PC-3 (cell line): Measurements from ENCODE around the gene MID1. TPM values are rescaled to one million over a fixed set of nuclear protein-coding genes. Genes with fewer than 3 reads are reported as not detected.

ENCODE experiments used
- ATAC-seq: fragments of 200-7000 bp; cut with Tn5 transposase; 2 replicates; pipeline ENCODE4 v1.9.1; 2020; ENCODE audit warnings: mild to moderate bottlenecking, moderate library complexity
- BruUV-seq: library from RNA; stranded (reverse); fragments of 400-500 nt; replicated peaks from 2 replicates; lab custom pipeline; 2021; lab: Mats Ljungman, UMichigan
- CTCF ChIA-PET: fragments of 300-600 bp; sonication (Branson Sonifier 250); formaldehyde crosslinking; loops from one replicate; lab custom pipeline; 2022; ENCODE audit warnings: antibody characterized with exemption; lab: Charles Lee
- POLR2A ChIA-PET: fragments of 300-600 bp; sonication (Branson Sonifier 250); formaldehyde crosslinking; loops from one replicate; lab custom pipeline; 2022; ENCODE audit warnings: antibody characterized with exemption; ENCODE audit not compliant: unreplicated experiment; lab: Charles Lee
- DNase-seq: peaks from one replicate; pipeline ENCODE4 v3.0.0-alpha.2; 2015
- H2AFZ ChIP-seq: fragments of 300-600 bp; sonication (generic); 2 replicates; pipeline ENCODE4 v1.6.0; 2016; ENCODE audit warnings: antibody characterized with exemption, low read length
- H3F3A ChIP-seq: fragments of 300-600 bp; sonication (generic); one replicate; pipeline ENCODE4 v1.6.0; 2017; ENCODE audit warnings: antibody characterized with exemption, low read length, control low read depth, mild to moderate bottlenecking; ENCODE audit not compliant: unreplicated experiment
- H3K27ac ChIP-seq: fragments of 300-600 bp; sonication (generic); 2 replicates; pipeline ENCODE4 v1.5.1; 2016; ENCODE audit warnings: mild to moderate bottlenecking, low read length
- H3K27me3 ChIP-seq: fragments of 300-600 bp; sonication (generic); 2 replicates; pipeline ENCODE4 v1.6.1; 2016; ENCODE audit warnings: low read length, mixed read lengths
- H3K36me3 ChIP-seq: fragments of 300-600 bp; sonication (generic); 2 replicates; pipeline ENCODE4 v1.6.1; 2016; ENCODE audit warnings: low read depth, mixed run types, low read length, mixed read lengths
- H3K4me1 ChIP-seq: fragments of 300-600 bp; sonication (generic); 2 replicates; pipeline ENCODE4 v1.5.1; 2016; ENCODE audit warnings: low read length; ENCODE audit not compliant: insufficient read depth
- H3K4me2 ChIP-seq: fragments of 300-600 bp; sonication (generic); 2 replicates; pipeline ENCODE4 v1.6.0; 2016; ENCODE audit warnings: low read length
- H3K4me3 ChIP-seq: fragments of 300-600 bp; sonication (generic); 2 replicates; pipeline ENCODE4 v1.5.1; 2016; ENCODE audit warnings: mild to moderate bottlenecking, low read length, mixed read lengths
- H3K79me2 ChIP-seq: fragments of 300-600 bp; sonication (generic); 2 replicates; pipeline ENCODE4 v1.6.1; 2017; ENCODE audit warnings: low read length, mixed read lengths
- H3K9ac ChIP-seq: fragments of 300-600 bp; sonication (generic); 2 replicates; pipeline ENCODE4 v1.6.0; 2016; ENCODE audit warnings: mild to moderate bottlenecking, low read length
- H3K9me2 ChIP-seq: fragments of 300-600 bp; sonication (generic); replicated peaks from 2 replicates; pipeline ENCODE4 v1.6.1; 2016; ENCODE audit warnings: mixed run types, low read length, mixed read lengths
- H3K9me3 ChIP-seq: fragments of 300-600 bp; sonication (generic); 2 replicates; pipeline ENCODE4 v1.6.1; 2016; ENCODE audit warnings: low read length, mixed read lengths
- H4K20me1 ChIP-seq: fragments of 300-600 bp; sonication (generic); 2 replicates; pipeline ENCODE4 v1.6.1; 2016; ENCODE audit warnings: low read length, mixed read lengths
- EZH2 ChIP-seq: fragments of 300-600 bp; sonication (generic); IDR thresholded peaks from one replicate; pipeline ENCODE4 v1.6.1; 2017; ENCODE audit warnings: antibody characterized with exemption, mild to moderate bottlenecking, low read length; ENCODE audit not compliant: unreplicated experiment
- EZH2phosphoT487 ChIP-seq: fragments of 300-600 bp; sonication (generic); IDR thresholded peaks from 2 replicates; pipeline ENCODE4 v1.6.1; 2018; ENCODE audit warnings: mild to moderate bottlenecking, antibody characterized with exemption, low read length, borderline replicate concordance
- intact Hi-C: fragments of 100-400 bp; cut with micrococcal nuclease; formaldehyde crosslinking; loops from 2 replicates; pipeline ENCODE4 v1.9.0; 2023
- total RNA-seq: library from RNA; depleted of rRNA; stranded (reverse); fragments of >200 nt; gene quantifications from 2 replicates; pipeline ENCODE4 v1.2.3, GENCODE V29; 2014
- TF ChIP-seq, protein P1 (sequence below): fragments of 300-600 bp; sonication (generic); conservative IDR thresholded peaks from 2 replicates; pipeline ENCODE4 v1.5.1; 2017; ENCODE audit warnings: antibody characterized with exemption, low read depth, mild to moderate bottlenecking, low read length

Gene MID1
- total RNA-seq, 1 experiment from 2014 or later: 21.9 TPM

DNA sequence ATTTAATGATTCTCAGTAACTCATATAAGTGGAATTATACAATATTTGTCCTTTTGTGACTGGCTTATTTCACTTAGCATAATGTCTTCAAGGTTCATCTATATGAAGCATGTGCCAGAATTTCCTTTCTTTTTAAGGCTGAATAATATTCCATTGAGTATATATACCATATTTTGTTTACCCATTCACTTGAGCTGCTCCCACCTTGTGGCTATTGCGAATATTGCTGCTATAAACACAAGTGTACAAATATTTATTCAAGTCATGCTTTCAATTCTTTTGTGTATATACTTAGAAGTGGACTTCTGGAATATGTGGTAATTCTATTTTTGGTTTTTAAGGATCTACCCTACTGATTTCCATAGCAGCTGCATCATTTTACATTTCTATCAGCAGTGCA is 219.1 kb downstream of the MID1 start:
- no peak overlapping the region for H3K4me3 ChIP-seq
- H3K9ac ChIP-seq: no peak overlapping the region
- BruUV-seq: no TSS peak
- no peak overlapping the region for H3K4me2 ChIP-seq
- TF ChIP-seq EZH2: no peak
- TF ChIP-seq EZH2phosphoT487: no peak
- TF ChIP-seq, protein P1, sequence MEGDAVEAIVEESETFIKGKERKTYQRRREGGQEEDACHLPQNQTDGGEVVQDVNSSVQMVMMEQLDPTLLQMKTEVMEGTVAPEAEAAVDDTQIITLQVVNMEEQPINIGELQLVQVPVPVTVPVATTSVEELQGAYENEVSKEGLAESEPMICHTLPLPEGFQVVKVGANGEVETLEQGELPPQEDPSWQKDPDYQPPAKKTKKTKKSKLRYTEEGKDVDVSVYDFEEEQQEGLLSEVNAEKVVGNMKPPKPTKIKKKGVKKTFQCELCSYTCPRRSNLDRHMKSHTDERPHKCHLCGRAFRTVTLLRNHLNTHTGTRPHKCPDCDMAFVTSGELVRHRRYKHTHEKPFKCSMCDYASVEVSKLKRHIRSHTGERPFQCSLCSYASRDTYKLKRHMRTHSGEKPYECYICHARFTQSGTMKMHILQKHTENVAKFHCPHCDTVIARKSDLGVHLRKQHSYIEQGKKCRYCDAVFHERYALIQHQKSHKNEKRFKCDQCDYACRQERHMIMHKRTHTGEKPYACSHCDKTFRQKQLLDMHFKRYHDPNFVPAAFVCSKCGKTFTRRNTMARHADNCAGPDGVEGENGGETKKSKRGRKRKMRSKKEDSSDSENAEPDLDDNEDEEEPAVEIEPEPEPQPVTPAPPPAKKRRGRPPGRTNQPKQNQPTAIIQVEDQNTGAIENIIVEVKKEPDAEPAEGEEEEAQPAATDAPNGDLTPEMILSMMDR: peak; percentile 57
- no peaks in the 10 kb centered on the region for H4K20me1 ChIP-seq
- no peak overlapping the region for H2AFZ ChIP-seq
- H3F3A ChIP-seq: no peaks in the 10 kb centered on the region
- H3K9me3 ChIP-seq: no peaks in the 10 kb centered on the region
- ATAC-seq (peak; percentile 35; the same call in 1 of the 2 replicates), DNase-seq (peak; percentile 57)
- intact Hi-C loops: loop anchor here (1.0 to 10.0 kb wide), 2 partner anchors 146 to 235 kb away; no protein-coding TSS in a partner anchor
- H3K27me3 ChIP-seq: no peaks in the 10 kb centered on the region
- no peaks in the 10 kb centered on the region for H3K79me2 ChIP-seq
- H3K27ac ChIP-seq: no peak overlapping the region
- CTCF ChIA-PET: no interaction called here
- POLR2A ChIA-PET: no interaction called here
- no peaks in the 10 kb centered on the region for H3K4me1 ChIP-seq
- no peaks in the 10 kb centered on the region for H3K36me3 ChIP-seq
- H3K9me2 ChIP-seq: no peaks in the 10 kb centered on the region

DNA sequence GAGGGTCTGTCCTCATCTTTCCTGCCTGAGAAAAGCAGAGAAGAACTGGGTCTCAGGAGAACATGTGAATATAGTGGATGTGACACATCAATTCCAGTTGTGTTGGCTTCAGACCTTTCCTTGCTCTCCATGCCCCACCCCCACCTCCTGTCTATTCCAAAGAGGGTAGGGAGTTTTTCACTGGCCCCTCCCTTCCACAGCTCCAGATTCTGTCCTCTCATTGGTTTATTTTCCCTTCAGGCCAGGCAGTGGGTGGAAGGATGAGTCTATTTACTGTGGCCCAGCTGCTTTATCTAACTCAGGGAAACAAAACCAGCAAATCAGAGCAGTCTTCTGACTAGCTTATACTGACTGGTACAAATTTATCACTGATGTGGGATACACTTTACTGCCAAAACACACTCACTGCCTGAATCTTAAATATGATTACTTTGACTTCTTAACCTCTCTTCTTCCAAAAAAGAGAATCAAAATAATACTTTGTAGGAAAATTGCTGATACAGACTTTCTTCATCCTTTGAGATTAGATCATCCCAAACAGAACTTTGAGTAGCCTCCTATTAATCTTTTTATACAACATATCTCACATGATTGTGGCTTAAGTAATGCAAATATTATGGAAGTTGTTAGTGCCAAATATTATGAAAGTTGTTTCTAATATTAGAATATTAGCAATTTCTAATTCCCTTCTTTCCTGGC is 221.2 kb downstream of the MID1 start:
- ATAC-seq: no peak
- DNase-seq: no peak
- Histone ChIP-seq H3K9me2 (no peaks in the 10 kb centered on the region), H4K20me1 (no peaks in the 10 kb centered on the region), H3K4me3 (no peak overlapping the region), H3K79me2 (no peaks in the 10 kb centered on the region), H3K9me3 (no peaks in the 10 kb centered on the region), H3K36me3 (no peaks in the 10 kb centered on the region), H3K9ac (no peak overlapping the region), H2AFZ (no peak overlapping the region), H3K27ac (no peak overlapping the region), H3K4me2 (no peak overlapping the region), H3F3A (no peaks in the 10 kb centered on the region), H3K27me3 (no peaks in the 10 kb centered on the region), H3K4me1 (no peaks in the 10 kb centered on the region)
- ChIA-PET CTCF (no interaction called here), POLR2A (no interaction called here)
- intact Hi-C loops: no loop called here
- BruUV-seq: no TSS peak
- TF ChIP-seq EZH2: no peak
- TF ChIP-seq EZH2phosphoT487: no peak
- TF ChIP-seq, protein P1: no peak

DNA sequence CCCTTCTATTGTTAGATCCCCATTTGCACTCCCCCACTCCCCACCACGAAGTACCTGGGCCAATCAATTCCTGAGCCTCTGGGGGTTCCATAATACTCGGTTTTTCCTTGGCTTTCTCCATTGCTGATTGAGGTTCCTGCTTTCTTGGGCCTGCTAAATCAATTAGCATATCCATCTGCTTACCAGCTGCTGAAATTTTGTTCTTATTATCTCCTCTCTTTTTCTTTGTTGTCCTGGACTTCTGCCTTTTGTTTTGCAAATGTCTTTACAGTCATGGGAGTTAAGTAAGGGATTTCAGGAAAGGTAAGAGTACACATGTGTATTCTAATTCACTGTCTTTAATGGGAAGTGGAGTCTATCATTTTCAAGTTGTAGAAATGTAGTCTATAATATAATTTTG is 222.2 kb downstream of the MID1 start:
- CTCF ChIA-PET: no interaction called here
- no peaks in the 10 kb centered on the region for H3K9me3 ChIP-seq
- H4K20me1 ChIP-seq: no peaks in the 10 kb centered on the region
- ATAC-seq (no peak), DNase-seq (no peak)
- no peak overlapping the region for H3K4me2 ChIP-seq
- H3K79me2 ChIP-seq: no peaks in the 10 kb centered on the region
- H3K27me3 ChIP-seq: no peaks in the 10 kb centered on the region
- H3K9me2 ChIP-seq: no peaks in the 10 kb centered on the region
- no peak overlapping the region for H3K4me3 ChIP-seq
- H3F3A ChIP-seq: no peaks in the 10 kb centered on the region
- H3K27ac ChIP-seq: no peak overlapping the region
- H2AFZ ChIP-seq: no peak overlapping the region
- no TSS peak for BruUV-seq
- peaks cover 6% of the 10 kb centered on the region for H3K4me1 ChIP-seq
- H3K9ac ChIP-seq: no peak overlapping the region
- intact Hi-C loops: no loop called here
- TF ChIP-seq, protein P1: no peak
- TF ChIP-seq EZH2 (no peak), EZH2phosphoT487 (no peak)
- POLR2A ChIA-PET: no interaction called here
- no peaks in the 10 kb centered on the region for H3K36me3 ChIP-seq
